Measurements from ENCODE around the gene FSHR.

The FSHR gene

DNA sequence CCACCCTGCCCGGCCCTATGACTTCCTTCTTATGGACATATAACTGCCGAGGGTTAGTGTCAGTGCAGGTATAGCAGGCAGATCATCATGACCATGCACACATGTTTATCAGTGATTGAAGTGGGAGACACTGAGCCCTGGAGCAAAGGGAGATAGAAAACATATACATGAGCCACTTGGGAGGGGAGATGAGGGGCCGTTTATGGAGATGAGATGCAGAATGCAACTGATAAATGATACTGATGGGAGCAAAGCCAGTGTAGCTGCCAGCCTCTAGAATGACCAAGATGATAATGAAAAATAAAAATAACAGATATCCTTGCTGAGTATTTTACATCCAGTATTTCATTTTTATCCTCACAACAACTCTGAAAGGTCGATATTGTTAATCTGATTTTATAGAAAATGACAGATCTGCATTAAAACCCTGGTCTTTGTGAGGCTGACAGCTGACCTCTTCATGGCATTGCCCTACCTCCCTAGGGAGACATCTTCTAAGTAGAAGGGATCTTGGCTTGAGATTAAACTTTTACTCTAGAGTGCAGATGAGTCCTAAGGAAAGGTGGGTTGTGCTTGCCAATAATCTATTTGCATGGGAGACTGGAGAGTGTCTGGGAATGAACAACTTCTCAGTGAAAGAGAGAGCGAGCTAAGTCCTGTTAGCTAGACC is 220.4 kb downstream of the FSHR start:
- Histone ChIP-seq H3K9me3 (no peaks in the 10 kb centered on the region), H3K4me1 (ENCODE audit: control insufficient read depth in 1 of 2, insufficient read depth in 1 of 2, low read depth in 1 of 2, low read length in 1 of 2) (no peaks in the 10 kb centered on the region), H3K27ac (no peak overlapping the region), H3K36me3 (no peaks in the 10 kb centered on the region), H3K27me3 (no peaks in the 10 kb centered on the region), H3K4me3 (ENCODE audit: low read depth in 1 of 2, low read length in 1 of 2) (no peak overlapping the region)
- TF ChIP-seq, protein P1, sequence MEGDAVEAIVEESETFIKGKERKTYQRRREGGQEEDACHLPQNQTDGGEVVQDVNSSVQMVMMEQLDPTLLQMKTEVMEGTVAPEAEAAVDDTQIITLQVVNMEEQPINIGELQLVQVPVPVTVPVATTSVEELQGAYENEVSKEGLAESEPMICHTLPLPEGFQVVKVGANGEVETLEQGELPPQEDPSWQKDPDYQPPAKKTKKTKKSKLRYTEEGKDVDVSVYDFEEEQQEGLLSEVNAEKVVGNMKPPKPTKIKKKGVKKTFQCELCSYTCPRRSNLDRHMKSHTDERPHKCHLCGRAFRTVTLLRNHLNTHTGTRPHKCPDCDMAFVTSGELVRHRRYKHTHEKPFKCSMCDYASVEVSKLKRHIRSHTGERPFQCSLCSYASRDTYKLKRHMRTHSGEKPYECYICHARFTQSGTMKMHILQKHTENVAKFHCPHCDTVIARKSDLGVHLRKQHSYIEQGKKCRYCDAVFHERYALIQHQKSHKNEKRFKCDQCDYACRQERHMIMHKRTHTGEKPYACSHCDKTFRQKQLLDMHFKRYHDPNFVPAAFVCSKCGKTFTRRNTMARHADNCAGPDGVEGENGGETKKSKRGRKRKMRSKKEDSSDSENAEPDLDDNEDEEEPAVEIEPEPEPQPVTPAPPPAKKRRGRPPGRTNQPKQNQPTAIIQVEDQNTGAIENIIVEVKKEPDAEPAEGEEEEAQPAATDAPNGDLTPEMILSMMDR (IDR thresholded peaks at IDR 0.05), result no peak

DNA sequence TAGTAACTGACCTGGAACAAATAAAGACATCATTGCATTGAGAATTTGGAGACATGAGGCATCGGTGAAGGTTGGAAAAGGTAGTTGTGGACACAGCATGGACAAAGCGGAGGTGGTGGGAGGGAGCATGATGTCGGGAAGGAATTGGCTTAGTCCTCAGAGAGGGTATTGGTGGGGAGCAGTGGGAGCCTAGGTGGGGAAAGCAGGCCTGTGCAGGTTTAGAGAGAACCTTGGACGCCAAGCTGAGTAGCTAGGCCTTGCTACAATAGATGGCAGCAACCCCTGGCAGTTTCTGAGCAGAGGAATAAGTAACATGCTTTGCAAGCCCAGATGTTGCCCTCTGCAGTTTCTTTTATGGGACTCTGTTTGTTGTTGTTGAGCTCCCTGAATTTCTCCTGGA is 221.6 kb downstream of the FSHR start:
- Histone ChIP-seq H3K9me3 (no peaks in the 10 kb centered on the region), H3K4me3 (ENCODE audit: low read depth in 1 of 2, low read length in 1 of 2) (no peak overlapping the region), H3K36me3 (no peaks in the 10 kb centered on the region), H3K27ac (no peak overlapping the region), H3K27me3 (no peaks in the 10 kb centered on the region), H3K4me1 (ENCODE audit: control insufficient read depth in 1 of 2, insufficient read depth in 1 of 2, low read depth in 1 of 2, low read length in 1 of 2) (no peaks in the 10 kb centered on the region)
- TF ChIP-seq, protein P1 (IDR thresholded peaks at IDR 0.05), result no peak

DNA sequence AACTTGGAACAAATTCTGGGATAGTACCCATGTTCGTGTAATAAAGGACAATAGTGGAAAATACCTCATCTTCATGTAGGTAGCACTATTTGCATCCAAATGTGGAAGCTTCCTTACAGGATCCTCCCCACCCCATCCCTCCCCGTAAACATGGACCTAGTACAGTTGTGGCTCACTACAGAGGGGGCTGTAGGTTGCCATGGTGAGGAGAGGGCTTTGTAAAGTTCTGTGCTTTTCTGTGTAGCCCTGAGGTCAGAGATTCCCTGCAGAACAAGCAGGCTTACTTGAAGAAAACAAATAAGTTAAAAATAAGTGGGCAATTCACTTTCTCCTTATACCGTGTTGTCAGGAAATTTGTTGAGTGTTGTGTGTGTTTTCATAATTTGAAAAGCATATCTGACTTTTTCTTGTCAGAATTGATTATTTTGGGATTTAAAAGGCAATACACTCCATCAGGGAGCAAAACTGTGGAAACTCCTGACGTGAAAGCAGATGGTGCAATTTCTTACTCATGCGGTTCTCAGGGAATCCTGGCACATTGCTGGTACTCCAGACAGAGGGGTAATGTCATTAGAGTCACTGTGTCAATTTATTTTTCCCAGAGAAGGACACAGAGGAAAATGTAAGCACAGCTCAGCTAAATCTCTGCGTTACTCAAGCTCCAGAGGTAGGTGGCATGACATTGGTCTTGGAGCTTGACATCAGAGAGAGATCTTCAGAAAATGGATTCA is 224.6 kb downstream of the FSHR start:
- no peak overlapping the region for H3K27ac ChIP-seq
- H3K4me3 ChIP-seq (ENCODE audit: low read depth in 1 of 2, low read length in 1 of 2), result no peak overlapping the region
- H3K9me3 ChIP-seq, result no peaks in the 10 kb centered on the region

DNA sequence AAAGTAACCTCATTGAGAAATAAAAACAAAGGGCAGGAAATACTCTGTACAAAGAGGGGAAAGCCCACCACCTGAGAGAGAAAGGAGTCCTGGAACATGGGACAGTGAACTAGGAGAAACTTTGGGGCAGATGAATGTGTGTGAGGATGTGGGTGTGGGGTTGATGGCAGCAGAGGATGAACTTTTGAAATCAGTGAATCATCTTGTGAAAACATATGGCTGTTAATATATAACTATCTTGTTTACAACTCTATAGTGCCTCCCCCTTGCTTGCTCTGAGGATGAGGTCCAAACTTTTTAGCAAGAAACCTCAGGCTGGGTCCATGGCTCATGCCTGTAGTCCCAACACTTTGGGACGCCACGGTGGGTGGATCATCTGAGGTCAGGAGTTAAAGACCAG is 227.0 kb downstream of the FSHR start:
- no peaks in the 10 kb centered on the region for H3K9me3 ChIP-seq
- no peaks in the 10 kb centered on the region for H3K4me1 ChIP-seq (ENCODE audit: control insufficient read depth in 1 of 2, insufficient read depth in 1 of 2, low read depth in 1 of 2, low read length in 1 of 2)
- no peaks in the 10 kb centered on the region for H3K36me3 ChIP-seq
- TF ChIP-seq, protein P1 (IDR thresholded peaks at IDR 0.05), result no peak
- H3K4me3 ChIP-seq (ENCODE audit: low read depth in 1 of 2, low read length in 1 of 2), result no peak overlapping the region
- H3K27me3 ChIP-seq, result no peaks in the 10 kb centered on the region
- no peak overlapping the region for H3K27ac ChIP-seq

More for the DNA sequence above, 224.6 kb downstream of the FSHR start:
- Histone ChIP-seq H3K27me3 (no peaks in the 10 kb centered on the region), H3K4me1 (ENCODE audit: control insufficient read depth in 1 of 2, insufficient read depth in 1 of 2, low read depth in 1 of 2, low read length in 1 of 2) (no peaks in the 10 kb centered on the region), H3K36me3 (no peaks in the 10 kb centered on the region)
- TF ChIP-seq, protein P1 (IDR thresholded peaks at IDR 0.05), result no peak

DNA sequence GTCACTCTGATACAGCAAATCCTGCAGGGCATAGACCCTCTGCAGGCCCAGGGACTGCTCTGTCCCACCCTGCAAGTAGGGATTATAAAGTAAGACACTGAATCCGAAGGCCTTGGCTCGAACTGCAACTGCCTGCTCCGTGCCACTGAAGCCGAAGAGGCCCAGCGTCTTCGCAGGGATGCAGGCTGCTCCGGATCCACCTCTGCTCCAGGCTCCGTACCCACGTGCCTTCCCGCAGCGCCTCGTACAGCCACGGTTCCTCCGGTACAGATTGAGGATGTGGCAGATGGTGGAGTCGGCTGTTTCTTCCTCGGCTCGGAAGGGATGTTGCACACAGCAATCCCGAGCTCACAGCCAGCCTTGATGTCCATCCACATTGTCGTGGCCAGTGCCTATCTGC is 238.4 kb downstream of the FSHR start:
- Histone ChIP-seq H3K27ac (no peak overlapping the region), H3K4me3 (ENCODE audit: low read depth in 1 of 2, low read length in 1 of 2) (no peak overlapping the region), H3K4me1 (ENCODE audit: control insufficient read depth in 1 of 2, insufficient read depth in 1 of 2, low read depth in 1 of 2, low read length in 1 of 2) (no peaks in the 10 kb centered on the region), H3K27me3 (no peaks in the 10 kb centered on the region), H3K36me3 (no peaks in the 10 kb centered on the region), H3K9me3 (no peaks in the 10 kb centered on the region)
- TF ChIP-seq, protein P1 (IDR thresholded peaks at IDR 0.05), result no peak
